Activated CD4-positive, CD25-positive, alpha-beta regulatory T cell treated with anti-CD3 and anti-CD28 coated beads, Interleukin-2, amount 50 U/mL, for 24 hours (primary cell): ENCODE data around the gene RTBDN.

Experiments used
- ATAC-seq, 2 donors: fragments of 150-1000 bp; cut with Tn5 transposase; one replicate each; pipeline ENCODE4 v1.10.0; 2021; ENCODE audit warnings: mild to moderate bottlenecking in 1 of 2, moderate library complexity in 1 of 2

RTBDN gene

DNA sequence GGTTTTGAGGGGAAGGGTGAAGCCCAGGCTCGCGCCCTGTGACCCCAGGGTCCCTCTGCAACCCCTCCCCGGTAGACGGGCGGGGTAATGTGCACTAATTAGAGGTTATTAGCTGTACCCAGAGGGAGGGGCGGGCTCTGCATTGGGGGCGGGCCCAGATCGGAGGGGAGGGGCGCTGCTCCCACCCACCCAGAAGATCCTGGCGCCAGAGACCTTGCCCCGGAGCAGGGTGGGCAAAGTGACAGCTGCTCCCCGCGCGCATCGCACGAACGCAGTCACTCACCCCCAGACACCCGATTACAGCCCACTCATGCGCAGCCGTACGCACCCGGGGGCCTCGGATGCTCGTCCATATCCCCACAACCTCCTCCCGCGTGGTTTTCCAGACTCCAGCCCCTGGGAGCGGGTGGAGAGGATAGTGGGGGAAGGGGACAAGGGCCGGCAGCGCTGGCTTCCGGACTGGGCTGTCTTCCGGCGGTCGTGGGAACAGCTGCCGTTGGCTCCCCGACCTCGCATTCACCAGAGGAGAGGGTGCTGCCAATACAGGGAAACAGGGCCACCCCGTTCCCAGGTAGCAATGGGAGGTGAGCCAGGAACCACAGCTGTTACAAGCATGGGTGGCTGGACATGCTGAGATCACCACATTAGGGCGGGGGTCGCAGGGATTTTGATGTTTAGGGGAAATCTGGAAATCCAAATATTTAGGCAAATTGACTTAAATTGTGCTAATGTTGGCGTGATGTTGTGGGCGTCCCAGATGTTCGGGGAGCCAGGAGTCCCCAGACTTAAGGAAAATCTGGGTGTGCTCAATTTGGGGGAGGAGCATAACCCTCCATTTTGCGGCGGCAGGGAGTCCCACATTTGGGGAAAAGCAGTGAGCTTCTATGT, 56.1 kb downstream of the RTBDN start:
- no peak for ATAC-seq

DNA sequence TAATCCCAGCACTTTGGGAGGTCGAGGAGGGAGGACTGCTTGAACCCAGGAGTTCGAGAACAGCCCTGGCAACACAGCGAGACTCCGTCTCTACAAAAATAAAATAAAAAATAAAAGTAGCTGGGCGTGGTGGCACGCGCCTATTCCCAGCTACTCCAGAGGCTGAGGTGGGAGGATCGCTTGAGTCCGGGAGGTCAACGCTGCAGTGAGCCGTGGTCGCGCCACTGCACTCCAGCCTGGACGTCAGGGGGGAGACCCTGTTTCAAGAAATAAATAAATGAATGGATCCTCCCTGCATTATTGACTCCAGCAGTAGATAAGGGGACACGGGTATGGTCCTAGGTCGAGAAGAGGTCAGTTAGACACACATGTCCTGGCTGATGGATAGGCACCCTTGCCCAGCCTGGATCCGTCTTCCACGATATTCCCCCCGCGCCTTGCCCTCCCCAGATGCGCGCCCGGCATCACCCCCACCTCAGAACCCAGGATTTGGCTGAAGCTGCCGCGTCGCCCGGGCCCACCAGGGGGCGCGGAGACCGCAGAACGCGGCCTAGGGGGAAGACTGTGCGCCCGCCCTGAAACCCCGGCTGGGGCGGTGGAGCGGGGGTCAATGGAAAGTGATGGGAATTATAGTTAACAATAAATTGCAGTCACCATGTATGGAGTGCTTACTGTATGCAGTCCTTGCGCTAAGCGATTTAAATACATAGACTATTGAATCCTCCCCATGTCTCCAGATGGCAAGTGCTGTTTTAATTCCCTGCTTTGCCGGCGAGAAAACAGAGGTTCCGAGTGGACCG, 57.0 kb downstream of the RTBDN start:
- ATAC-seq: peak; percentile 34
